T-helper 22 cell (primary cell): Measurements from ENCODE around the gene LILRA1.
"Not testable (repeated sequence)": the region's sequence is repeated elsewhere in the genome, so short reads cannot be mapped to it uniquely, and the experiment has no call there.

Experiments used
- DNase-seq: peaks from one replicate; pipeline ENCODE4 v3.0.0-alpha.2; 2020; ENCODE audit warnings: low read depth

Gene LILRA1

DNA sequence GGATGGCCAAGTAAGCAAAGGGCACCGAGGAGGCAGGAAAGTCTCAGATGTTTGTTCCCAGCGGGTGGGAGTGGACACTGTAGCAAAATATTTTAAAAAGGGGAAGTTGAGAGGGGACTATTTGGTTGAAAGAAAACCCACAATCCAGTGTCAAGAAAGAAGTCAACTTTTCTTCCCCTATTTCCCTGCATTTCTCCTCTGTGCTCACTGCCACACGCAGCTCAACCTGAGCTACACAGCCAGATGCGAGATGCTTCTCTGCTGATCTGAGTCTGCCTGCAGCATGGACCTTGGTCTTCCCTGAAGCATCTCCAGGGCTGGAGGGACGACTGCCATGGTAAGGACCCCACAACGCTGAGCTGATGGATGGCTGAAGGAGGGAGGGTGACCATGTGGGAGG, at the start of gene LILRA1:
Gene LILRA1 (plus strand): TSS at position 188 of the 400 bp plus-strand sequence. CDS start 613 bp downstream, outside the sequence.
- not testable (repeated sequence) for DNase-seq

DNA sequence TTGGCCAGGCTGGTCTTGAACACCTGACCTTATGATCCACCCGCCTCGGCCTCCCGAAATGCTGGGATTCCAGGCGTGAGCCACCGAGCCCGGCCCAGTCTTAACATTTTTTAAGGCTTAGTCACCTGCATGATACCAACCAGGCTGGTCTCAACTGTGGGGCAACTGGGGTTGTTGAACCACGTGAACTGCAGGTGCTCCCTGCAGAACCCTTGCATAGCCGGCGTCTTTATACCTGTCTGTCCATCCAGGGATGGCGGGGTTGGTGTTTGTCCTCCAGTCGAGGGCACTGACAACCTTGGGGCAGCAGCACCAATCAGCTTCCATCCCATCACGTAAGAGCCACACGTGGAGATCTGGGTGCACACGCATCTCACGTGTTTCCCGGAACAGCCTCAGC, 44.6 kb upstream of the LILRA1 start:
- no peak for DNase-seq

DNA sequence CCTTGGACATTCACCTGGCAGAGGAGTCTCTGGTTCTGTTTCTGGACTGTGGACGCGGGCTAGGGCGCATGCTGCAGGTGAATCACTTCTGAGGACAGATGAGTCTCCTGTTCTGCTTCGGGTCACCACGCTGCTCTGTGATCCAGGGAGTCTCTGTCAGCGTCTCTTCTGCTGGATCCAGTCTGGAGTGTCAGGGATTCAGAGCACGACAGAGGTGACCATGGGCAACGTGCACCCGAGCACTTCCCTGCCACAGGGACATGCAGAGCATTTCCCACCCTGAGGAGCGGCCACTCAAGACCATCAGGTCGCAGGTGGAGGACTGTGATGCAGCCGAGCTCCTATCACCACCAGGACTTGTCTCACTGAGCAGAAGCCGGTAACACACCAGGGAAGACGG, 44.2 kb upstream of the LILRA1 start:
- DNase-seq: no peak

DNA sequence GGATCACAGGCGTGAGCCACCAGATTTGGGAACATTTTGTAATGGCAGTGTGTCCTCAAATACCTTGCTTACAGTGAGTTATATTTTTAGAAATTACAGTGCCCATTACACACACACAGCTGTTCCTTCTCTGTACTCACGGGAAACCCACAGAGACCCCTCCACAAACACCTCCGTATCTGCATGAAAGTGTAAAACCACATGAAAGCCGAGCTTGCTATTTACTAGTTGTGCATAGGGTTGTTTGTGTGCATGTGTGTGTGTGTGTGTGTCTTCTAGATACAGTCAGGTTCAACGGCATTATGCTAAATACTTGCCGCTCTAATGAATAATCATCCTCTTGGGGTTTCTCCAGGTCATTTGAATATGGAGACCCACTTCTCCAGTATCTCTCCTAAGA, 42.1 kb upstream of the LILRA1 start:
- DNase-seq: no peak

DNA sequence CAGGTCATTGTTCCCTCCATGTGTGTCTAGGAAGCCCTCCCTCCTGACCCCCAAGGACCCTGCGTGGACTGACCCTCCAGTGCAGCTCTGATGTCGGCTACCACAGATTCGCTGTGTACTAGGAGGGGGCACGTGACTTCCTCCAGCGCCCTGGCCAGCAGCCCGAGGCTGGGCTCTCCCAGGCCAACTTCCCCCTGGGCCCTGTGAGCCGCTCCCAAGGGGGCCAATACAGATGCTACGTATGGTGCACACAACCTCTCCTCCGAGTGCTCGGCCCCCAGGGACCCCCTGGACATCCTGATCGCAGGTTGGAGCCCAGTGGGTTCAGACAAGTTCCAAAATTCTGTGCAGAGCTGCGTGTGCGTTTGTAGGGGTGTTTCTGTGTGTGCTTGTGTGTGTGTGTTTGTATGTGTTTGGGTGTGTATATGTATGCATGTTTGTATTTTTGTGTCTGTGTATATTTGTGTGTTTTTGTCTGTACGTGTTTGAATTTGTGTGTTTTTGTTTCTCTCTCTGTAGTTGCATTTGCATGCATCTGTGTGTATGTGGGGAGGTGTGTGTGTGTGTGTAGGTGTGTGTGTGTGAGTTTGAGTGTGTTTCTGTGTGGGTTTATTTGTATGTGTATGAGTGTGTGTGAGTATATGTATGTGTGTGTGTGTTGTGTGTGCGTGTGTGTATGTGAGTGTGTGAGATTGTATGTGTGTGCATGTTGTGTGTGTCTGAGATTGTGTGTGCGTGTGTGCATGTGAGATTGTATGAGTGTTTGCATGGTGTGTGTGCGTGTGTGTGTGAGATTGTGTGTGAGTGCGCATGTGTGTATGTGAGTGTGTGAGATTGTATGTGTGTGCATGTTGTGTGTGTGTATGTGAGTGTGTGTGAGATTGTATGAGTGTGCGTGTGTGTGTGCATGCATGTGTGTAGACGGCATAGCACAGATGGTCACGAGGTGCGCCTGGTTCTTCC, 41.2 kb upstream of the LILRA1 start:
- no peak for DNase-seq

DNA sequence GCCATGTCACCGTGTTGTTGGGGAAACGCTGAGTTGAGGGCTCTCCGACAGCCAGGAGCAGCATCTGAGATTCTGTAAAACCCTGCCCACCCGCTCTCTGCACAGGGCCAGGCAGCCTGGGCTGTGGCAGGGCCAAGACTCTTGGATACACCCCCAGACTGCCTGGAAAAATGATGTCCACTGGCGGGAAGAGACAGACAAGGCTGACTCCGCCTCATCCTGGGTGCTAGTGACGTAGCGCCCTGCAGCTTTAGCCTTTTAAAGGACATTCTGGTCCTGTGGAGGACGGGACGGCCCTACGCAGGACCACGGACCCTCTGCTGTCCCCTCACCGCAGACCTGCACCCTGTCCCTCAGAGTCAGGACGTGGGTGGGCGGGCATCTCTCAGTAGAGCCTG, 40.5 kb upstream of the LILRA1 start:
- DNase-seq: no peak

DNA sequence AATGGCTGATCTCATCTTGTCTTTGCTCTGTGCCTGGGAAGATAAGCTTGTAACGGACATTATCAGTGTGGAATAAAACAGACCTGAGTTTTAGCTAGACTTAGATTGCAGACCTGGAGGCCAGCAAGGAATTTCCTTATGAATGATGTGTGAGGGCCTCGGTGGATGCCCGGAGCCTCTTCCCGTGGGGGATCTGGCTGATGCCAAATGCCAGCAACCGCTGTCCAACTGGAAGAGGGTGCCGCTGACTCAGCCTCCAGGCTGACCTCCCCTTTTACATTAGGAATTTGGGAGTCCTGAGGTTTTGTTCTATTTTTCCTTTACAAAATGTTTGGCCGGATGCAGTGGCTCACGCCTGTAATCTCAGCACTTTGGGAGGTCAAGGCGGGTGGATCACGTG, 39.4 kb upstream of the LILRA1 start:
- DNase-seq: no peak

DNA sequence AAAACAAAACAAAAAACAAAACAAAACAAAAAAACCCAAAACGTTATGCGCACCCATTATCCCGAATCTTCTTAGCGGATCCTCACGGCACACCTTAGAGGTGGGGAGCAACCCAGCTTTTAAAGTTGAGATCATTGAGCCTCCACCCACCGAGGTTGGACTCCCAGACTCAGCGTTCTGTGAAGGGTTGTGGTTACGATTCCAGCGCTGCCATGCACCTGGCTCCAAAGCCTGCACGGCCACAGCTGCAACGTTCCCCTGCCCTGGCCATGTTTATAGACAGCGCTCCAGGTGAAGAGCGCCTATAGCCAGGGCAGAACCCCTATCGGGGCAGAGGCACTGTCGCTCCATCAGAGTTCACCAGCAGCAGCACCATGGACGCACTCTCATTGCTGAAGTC, 38.5 kb upstream of the LILRA1 start:
- no peak for DNase-seq

DNA sequence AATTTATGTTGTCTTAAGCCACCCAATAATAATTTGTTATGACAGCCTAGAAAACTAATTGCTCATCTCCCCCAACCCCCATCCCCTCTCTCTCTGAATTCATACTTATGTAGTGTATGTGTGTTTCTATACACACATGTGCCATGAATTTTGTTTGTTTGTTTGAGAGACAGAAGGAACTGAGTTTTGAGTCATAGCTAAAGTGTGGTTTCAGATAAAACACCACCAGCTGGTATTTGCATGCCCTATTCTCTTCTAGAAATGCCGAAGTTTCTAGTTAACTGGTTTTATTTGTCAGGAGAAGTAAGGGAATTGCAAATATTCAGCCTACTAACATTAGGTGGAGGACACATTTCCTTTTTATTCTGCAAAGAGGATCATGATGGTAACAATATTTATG, 37.2 kb upstream of the LILRA1 start:
- DNase-seq: no peak

DNA sequence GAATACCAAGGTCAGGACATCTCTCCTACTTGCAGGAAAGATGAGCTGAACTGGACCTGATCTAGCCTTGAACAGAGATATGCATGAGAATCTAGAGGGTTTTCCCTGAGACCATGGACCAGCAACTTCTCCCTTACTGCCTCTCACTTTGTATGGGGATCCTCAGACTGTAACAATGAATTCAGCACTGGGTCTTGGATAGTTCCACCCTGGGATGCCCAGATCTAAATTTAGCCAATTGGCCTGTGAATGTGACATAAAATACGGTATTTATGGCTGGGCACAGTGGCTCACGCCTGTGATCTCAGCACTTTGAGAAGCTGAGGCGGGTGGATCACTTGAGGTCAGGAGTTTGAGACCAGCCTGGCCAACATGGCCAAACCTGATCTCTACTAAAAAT, 35.1 kb upstream of the LILRA1 start:
- no peak for DNase-seq

DNA sequence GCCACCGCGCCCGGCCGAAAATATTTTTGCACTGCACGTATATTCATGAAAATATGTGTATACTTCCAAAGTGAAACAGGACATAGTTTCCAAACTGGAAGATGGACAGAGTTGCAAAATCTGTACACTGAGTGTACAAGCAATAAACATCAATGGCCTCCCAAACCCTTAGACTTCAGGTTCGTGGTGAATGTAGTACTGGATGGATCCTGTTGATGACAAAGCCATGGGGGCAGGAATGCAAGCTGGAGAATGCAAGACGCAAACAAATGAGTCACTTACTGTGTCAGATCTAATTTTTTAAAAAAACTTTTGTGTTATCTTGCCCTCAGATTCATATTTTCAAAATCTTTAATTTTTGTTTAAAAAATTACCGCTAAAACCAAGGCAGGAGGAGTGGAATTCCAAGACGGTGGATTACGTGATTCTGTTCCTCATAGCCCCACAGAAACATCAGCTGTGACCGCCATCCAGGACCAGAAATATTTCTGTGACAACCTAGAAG, 32.5 kb upstream of the LILRA1 start:
- no peak for DNase-seq

DNA sequence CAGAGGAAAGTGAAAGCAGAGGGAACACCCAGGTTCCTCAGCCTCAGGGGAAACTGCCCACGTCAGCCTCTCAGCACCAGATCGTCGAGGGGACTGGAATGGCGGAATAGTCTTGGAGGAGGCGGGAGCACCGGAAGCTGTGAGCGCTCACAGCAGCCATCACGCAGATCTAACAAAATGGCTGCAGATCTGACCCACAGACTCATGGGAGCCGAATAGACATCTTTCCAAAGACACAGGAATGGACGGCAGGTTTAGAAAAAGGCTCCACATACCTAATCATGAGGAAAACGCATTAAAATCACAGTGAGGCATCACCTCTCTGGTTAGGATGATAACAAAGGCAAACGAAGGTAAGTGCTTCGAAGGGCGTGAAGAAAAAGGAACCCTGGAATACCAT, 31.6 kb upstream of the LILRA1 start:
- DNase-seq: no peak

DNA sequence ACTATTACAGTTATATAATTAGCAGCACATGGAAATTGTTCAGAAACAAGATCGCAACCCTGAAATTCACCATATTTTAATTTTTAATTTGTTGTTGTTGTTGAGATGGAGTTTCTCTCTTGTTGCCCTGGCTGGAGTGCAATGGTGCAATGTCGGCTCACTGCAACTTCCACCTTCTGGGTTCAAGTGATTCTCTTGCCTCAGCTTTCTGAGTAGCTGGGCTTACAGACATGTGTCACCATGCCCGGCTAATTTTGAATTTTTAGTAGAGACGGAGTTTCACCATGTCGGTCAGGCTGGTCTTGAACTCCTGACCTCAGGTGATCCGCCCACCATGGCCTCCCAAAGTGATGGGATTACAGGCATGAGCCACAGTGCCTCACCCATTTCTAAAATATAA, 30.2 kb upstream of the LILRA1 start:
- DNase-seq: not testable (repeated sequence)

DNA sequence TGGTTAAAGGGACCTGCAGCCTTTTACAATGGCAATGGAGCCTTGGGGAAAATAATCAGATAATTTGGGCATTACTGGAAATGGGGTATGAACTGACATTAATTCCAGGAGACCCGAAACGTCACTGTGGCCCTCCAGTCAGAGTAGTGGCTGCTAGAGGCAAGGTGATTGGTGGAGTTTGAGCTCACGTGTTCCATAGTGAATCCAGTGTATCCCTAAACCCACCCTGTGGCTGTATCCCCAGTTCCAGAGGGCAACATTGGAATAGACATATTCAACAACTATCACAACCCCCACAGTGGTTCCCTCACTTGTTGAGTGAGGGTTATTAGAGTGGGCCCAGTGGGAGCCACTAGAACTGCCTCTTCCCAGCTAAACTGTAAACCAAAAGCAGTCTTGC, 23.1 kb upstream of the LILRA1 start:
- DNase-seq: no peak

DNA sequence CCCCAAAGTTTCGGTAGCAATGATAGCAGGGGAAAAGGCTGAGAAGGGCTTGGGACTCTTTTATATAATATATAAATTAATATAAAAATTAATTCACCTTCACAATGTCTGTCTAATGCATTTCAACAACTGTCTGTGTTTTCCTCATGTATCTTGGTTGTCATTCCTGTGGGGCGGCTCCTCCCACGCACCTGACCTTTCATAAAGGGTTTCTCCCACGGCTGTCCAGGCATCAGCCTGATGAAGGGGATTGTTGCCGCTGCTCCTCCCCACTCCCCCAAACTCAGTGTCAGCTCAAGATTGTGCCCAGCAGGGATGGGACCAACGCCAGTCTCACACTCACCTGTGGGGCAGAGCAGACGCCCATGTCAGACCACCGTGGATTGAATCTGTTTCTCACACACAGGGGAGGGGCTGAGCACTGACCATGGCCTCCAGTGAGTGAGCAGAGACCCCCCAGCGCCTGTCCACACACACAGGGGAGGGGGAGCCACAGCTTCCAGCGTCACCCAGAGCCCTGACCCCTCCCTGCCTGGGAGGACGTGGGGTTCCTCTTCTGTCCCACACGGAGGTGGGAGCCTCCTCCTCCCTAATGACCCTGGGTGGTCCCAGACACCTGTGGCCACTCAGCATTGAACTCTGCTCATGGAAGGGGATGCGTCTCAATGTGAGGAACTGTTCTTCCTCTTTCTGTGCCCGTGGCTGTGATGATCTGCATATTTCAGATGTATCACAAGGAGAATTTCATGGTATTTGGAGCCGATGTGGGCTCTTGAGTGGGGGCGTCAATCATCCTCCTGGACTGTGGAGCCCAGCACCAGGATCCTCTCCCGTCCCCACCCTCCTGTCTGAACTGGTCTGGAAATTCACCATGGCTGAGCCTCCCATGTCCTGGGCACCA, 21.5 kb upstream of the LILRA1 start:
- not testable (repeated sequence) for DNase-seq

DNA sequence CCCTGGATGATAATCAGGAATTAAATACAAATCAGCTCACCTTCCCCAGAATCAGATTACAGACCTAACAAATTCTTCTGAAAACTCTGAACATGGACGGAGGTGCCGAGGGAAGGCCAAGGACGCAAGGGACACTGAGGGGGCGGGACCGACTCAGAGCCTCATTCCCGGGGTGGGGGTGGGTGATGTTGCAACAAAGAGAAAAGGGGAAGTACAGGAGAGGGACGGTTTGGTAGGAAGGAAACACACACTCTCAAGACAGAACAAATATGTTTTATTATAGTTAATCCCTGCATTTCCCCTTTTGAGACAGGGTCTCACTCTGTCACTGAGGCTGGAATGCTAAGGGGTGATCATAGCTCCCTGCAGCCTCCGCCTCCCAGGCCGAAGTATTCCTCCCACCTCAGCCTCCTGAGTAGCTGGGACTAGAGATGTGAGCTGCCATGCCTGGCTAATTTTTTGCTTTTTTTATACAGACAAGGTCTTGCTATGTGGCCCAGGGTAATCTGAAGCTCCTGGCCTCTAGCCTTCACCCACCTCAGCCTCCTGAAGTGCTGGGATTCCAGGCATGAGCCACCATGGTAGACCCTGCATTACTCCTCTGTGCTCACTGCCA, 20.6 kb upstream of the LILRA1 start:
- DNase-seq: no peak

DNA sequence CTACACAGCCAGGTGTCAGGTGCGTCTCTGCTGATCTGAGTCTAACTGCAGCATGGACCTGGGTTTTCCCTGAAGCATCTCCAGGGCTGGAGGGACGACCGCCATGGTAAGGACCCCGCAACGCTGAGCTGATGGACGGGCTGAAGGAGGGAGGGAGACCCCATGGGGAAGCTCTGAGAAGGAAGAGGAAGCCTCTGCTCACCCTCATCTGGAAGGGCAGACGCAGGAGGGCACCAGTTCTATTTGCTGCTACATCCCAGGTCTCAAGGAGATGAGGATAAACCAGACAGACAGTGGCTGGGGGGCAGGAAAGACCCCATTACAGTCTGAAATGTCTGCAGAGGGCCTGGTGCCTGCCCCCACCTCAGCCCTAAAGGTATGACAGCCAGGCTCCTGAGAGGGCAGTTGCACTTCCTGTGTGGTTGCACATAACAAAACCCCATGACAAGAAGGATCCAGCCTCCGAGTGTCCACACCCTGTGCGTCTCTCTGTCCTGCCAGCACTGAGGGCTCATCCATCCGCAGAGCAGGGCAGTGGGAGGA, 20.0 kb upstream of the LILRA1 start, which contains the start of gene LILRA2:
Gene LILRA2 (plus strand): TSS at position 461 of the 543 bp plus-strand sequence. CDS start 89 bp downstream, outside the sequence.
- DNase-seq: no peak

DNA sequence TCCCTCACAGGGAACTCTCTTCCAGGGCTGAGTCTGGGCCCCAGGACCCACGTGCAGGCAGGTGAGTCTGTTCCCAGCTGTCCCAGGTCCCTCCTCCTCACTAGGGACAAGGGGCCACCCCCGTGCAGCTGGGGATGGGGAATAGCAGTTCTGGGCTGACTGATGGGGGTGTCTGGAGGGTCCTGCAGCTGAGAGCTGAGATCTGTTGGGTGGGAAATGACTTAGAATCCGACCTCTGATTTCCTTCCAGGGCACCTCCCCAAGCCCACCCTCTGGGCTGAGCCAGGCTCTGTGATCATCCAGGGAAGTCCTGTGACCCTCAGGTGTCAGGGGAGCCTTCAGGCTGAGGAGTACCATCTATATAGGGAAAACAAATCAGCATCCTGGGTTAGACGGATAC, 19.4 kb upstream of the LILRA1 start:
- DNase-seq: no peak

DNA sequence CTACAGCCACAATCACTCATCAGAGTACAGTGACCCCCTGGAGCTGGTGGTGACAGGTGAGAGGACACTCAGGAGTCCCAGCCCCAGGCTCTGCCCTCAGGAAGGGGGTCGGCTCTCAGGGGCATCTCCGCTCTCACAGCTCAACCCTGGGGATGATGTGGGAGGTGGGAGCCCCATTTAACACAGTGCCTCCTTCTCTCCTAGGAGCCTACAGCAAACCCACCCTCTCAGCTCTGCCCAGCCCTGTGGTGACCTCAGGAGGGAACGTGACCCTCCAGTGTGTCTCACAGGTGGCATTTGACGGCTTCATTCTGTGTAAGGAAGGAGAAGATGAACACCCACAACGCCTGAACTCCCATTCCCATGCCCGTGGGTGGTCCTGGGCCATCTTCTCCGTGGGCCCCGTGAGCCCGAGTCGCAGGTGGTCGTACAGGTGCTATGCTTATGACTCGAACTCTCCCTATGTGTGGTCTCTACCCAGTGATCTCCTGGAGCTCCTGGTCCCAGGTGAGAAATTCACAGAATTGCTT, 18.8 kb upstream of the LILRA1 start:
- DNase-seq: no peak

DNA sequence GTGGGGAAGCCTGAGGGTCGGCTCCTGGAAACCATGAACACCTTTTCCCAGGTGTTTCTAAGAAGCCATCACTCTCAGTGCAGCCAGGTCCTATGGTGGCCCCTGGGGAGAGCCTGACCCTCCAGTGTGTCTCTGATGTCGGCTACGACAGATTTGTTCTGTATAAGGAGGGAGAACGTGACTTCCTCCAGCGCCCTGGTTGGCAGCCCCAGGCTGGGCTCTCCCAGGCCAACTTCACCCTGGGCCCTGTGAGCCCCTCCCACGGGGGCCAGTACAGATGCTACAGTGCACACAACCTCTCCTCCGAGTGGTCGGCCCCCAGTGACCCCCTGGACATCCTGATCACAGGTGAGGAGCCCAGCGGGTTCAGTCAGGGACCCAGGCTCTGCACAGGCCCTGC, 18.2 kb upstream of the LILRA1 start:
- not testable (repeated sequence) for DNase-seq

DNA sequence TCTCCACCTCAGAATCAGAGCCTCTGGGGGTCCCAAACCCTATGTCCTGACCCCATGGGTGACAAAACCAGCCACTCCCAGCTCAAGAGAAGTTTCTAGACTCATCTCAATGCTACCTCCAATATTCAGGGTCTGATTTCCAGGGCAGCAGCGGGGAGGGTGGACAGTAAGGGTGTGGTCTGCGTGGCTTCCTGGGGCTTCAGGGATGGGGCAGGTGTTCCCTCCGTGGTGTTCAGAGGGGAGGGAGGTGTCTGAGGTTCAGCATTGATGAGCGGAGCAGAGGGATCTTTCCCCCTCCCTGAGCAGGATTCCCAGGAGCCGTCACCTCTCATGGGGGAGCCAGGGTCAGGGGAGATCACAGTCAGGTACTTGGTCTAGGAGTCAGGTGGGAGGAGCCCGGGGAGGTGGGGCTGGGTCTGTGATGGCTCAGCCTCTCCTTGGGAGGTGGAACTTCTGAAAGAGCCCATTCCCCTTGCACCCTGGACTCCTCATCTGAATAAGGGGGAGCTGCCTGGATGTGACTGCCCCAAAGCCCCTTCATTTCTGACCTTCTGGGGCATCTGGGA, 16.9 kb upstream of the LILRA1 start:
- no peak for DNase-seq
